HS-5 (cell line): ENCODE measurements around the gene ACOT2.
"Not testable (repeated sequence)": the region's sequence is repeated elsewhere in the genome, so short reads cannot be mapped to it uniquely, and the experiment has no call there.

Source experiments
- DNase-seq: peaks from one replicate; pipeline ENCODE4 v3.0.0-alpha.2; 2012; ENCODE audit warnings: low read depth

The ACOT2 gene

DNA sequence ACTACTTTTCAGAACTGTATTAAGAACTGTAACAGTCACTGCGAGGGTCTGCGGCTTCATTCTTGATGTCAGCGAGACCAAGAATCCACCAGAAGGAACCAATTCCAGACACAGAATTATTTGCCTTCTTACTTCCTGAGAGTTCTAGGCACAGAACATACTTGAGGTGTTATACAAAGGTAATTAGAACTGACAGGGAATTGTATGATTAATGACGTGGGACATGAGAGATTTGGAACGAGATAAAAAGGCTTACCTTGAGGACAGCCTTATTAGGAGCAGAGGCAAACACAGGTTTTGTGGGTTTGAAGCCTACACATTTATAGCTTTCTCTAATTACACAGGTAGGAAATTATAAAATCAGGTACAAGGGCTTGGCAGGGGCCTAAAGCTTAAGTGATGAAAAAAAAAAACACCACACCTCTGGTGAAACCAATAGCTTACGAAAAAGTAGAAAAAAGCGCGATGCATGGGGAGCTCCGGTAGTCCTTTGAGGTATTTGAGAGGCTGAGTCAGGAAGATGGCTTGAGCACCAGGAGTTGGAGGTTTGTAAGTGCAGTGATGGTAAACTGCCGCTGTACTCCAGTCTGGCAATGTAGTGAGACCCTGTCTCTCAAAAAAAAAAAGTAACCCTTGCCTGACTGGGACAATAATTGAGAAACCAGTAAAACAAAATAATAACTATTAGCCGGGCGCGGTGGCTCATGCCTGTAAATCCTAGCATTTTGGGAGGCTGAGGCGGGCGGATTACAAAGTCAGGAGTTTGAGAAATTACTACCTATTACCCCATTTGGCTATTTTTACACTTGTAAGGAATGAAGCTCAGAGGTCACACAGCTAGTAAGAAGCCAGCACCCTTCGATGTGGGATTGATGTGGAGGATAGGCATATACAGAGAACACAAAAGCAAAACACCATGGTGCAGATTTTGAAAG lies 795 bp upstream of the ACOT2 start:
- DNase-seq = no peak

DNA sequence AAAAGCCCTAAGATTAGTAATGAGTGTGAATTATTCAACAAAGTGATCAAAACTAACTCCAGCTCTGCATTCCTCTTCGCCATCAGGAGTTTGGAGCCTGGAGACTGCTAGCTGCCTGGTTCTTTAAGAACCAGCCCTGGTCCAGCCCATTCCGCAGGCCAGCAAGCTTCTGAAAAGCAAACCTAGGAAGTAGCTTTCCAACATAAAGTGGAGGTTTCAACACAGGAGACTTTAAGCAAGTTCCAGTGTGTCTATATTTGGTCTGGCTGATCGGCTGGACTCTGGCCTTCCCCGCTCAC lies 178 bp upstream of the ACOT2 start:
- DNase-seq = not testable (repeated sequence)

DNA sequence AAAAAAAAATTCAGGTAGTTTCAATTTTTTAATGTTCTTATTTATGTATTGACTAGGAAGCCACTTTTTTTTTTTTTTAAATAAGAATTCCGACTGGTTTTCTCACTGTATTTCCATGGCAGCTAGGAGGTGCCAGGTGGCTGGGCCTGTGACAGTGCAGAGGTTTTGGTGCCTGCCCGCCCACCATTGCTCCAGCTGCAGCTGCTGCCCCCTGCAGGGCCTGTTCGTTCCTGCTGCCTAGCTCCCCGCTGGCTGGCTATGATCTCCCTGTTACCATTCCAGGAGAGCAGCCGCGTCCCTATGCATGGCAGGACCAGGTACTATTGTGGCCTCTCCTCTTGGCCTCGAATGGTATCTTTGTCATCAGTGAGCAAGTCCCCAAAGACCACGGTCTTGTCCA lies 1.9 kb downstream of the ACOT2 start:
- DNase-seq = not testable (repeated sequence)

DNA sequence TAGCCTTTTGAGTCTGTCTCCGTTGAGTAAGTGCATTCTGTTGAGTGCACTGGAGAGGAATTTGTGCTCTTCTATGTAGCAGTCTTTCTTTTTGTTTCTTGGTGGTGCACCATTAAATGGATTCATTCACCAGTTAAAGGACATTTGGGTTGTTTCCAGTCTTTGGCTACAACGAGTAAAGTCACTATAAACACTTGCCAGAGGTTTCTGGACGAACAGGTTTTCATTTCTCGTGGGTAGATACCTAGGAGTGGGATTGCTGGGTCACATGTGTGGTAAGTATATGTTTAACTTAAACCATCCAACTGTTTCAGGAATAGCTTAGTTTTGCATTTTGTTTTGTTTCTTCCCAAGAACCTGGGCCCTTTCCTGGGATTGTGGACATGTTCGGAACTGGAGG lies 4.0 kb downstream of the ACOT2 start:
- DNase-seq = not testable (repeated sequence)

DNA sequence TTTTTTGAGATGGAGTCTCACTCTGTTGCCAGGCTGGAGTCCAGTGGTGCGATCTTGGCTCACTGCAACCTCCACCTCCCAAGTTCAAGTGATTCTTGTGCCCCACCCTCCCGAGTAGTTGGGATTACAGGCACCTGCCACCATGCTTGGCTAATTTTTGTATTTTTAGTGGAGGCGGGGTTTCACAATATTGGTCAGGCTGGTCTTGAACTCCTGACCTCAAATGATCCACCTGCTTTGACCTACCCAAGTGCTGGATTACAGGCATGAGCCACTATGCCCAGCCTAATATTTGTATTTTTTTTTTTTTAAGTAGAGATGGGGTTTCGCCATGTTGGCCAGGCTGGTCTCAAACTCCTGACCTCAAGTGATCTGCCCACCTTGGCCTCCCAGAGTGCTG lies 4.7 kb downstream of the ACOT2 start:
- not testable (repeated sequence) for DNase-seq

DNA sequence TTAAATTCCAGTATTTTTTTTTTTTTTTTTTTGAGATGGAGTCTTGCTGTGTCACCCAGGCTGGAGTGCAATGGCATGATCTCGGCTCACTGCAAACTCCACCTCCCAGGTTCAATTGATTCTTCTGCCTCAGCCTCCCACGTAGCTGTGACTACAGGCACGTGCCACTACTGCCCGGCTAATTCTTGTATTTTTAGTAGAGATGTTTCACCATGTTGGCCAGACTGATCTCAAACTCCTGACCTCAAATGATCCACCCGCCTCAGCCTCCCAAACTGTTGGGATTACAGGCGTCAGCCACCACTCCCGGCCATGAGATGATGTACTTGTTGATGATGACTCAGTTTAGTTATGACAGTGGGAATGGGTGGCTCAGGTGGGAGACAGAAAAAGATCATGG lies 5.2 kb downstream of the ACOT2 start:
- not testable (repeated sequence) for DNase-seq

DNA sequence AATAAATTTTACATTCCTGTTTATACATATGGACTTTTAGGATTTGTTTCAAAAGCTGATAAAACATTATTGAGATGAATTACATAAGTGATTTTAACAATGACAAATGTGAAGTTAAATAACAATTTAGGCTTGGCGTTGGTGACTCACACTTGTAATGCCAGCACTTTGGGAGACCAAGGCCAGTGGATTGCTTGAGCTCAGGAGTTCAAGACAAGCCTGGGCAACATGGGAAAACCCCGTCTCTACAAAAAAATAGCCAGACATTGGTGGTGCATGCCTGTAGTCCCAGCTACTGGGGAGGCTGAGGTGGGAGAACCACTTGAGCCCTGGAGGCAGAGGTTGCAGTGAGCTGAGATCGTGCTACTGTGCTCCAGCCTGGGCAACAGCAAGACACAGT lies 7.4 kb downstream of the ACOT2 start:
- no peak for DNase-seq

DNA sequence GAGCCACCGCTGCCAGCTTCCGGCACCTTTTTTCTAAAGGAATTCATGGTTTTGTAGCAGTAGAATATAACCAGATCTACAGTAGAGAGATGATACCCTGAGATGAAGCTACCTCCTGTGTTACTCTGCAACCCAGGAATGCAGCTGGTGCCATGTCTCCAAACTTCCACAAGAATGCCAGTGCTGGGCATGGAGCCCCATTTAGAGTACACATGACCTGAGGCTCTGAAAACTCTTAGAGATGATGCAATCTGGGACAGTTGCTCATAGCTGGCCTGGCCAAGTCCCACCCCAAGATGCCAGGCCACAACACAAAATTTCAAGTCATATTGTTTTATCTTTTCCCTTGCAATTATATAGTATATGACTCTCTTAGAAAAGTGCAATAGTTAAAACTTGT lies 8.2 kb downstream of the ACOT2 start:
- not testable (repeated sequence) for DNase-seq

DNA sequence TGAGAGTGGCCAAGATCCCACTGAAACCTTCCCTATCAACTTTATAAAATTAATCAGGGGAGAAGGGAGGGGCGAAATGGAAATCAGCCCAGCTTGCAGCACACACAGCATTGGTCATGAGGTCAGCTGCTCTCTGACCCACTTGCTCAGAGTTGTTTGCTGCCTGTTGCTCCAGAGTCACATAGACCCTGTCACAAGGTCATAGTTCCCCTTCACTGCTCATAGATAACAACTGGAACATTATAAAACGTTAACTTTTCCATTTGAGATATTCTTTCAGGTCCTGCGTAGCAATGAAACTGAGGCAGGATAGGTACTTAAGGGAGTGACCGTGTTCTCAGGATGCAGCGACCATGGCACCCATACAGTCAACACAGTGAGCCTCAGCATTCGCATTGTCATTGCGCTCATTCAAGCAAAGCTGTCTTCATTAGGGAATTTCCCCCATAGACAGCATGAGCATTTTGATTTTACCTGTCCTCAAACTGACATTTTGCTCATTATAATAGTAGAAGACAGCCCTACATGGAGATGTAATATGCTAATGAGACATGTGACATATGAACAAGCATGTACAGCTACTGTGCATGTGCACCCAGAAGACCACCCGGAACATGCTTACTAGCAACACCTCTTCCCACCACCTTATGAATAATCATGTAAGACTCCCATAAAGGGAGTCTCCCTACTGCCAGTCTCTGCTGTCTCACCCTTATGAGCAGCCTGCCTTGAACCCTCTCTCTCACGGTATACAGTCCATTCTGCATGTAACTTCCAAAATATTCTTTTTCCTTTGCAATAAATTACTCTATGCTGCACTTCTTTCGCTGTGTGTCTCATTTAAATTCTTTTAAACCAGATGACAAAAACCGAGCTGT lies 13.3 kb downstream of the ACOT2 start:
- DNase-seq = not testable (repeated sequence)

DNA sequence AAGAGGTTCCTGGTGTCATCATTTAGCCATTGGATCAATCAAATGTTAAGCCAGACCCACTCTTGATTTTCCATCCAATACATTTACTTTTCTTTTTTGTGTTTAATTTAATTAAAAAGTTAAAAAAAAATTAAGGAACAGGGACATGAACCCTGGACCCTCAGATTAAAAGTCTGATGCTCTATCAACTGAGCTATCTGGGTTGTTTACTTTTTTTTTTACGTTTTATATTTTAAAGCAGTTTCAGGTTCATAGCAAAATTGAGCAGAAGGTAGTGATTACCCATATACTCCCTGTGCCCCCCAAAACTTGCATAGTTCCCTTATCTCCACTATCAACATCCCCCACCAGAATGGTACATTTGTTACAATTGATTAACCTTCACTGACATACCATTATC lies 19.7 kb downstream of the ACOT2 start:
- no peak for DNase-seq

DNA sequence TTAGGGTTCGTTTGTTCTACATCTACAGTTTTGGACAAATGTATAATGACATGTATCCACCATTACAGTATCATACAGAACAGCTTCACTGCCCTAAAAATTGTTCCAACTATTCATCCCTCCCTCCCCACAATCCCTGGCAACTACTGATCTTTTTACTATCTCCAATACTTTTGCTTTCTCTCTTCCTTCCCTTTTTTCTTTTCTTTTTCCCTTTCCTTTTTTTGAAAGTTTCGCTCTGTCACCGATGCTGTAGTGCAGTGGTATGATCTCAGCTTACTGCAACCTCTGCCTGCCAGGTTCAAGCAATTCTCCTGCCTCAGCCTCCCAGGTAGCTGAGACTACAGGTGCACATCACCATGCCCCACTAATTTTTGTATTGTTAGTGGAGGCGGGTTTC lies 20.1 kb downstream of the ACOT2 start:
- DNase-seq = no peak

DNA sequence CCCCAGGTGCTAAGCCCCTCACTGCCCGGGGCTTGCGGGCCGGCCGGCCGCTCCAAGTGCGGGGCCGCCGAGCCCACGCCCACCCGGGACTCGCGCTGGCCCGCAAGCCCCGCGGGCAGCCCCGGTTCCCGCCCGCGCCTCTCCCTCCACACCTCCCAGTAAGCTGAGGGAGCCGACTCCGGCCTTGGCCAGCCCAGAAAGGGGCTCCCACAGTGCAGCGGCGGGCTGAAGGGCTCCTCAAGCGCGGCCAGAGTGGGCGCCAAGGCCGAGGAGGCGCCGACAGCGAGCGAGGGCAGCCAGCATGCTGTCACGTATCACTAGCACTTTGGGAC lies 21.6 kb downstream of the ACOT2 start:
- not testable (repeated sequence) for DNase-seq

DNA sequence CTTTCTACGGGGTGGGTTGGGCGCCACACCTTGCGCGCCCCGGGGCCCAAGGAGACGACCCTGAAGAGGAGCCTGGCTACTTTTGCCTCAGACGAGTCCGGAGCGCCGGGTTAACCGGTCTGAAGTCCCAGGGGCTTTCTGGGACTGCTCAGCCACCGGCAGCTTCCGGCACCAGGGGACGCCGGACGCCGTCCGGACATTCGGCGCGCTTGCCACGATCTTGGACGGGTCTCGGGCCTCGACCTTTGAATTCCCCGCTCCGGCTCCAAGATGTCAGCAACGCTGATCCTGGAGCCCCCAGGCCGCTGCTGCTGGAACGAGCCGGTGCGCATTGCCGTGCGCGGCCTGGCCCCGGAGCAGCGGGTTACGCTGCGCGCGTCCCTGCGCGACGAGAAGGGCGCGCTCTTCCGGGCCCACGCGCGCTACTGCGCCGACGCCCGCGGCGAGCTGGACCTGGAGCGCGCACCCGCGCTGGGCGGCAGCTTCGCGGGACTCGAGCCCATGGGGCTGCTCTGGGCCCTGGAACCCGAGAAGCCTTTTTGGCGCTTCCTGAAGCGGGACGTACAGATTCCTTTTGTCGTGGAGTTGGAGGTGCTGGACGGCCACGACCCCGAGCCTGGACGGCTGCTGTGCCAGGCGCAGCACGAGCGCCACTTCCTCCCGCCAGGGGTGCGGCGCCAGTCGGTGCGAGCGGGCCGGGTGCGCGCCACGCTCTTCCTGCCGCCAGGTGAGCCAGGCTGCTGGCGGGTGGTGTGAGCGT lies 22.9 kb downstream of the ACOT2 start, which contains the start of gene ACOT4:
TSS of gene ACOT4 (plus strand) at position 184 of the 760 bp plus-strand sequence. CDS start at position 271, 87 bp downstream.
- no peak for DNase-seq

DNA sequence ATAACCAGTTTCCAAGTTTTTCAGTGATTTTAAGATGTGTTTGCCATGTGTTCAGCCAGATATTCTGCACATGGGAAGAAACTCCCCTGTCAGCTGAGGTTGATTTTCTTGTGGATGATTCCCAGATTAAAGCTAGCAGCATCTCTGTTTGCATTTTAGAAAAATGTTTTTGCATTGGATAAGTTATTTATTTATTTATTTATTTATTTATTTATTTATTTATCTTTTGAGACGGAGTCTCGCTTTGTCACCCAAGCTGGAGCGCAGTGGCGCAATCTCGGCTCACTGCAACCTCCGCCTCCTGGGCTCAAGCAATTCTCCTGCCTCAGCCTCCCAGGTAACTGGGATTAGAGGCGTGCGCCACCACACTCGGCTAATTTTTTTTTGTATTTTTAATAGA lies 25.5 kb downstream of the ACOT2 start:
- DNase-seq = no peak

DNA sequence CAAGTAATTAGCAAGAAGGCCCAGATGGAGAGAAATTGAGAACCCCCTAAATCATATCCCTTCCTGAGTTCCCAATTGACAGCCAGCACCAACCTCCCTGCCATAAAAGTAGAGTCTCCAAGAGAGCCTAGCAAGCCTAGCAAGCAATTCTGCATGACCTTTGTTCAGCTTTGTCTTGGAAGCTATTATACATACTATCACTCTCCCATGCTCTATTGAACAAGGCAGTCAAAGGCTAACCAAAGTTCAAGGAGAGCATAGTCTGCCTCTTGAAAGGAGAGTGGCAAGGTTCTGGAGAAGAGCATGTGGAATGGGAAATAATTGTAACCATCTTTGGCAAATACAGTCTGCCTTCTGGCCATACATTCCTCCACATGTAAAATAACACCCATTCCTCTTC lies 30.5 kb downstream of the ACOT2 start:
- no peak for DNase-seq

DNA sequence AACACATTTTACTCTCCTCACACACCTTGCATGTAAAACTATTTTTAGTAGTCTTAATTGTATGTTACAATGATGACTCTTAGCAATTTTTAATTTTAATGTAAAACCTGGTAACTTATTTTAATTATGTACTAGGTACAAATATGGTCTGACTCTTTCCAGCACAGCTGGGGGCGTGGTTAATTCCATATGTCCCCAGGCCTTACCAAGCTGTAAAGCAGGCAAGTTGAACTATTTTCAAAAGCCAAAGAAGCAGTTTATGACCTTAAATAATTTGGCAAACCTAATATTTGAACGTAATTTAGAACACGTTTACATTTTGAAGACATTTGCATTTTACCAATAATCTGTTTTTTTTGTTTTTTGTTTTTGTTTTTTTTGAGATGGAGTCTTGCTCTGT lies 34.0 kb downstream of the ACOT2 start:
- no peak for DNase-seq

DNA sequence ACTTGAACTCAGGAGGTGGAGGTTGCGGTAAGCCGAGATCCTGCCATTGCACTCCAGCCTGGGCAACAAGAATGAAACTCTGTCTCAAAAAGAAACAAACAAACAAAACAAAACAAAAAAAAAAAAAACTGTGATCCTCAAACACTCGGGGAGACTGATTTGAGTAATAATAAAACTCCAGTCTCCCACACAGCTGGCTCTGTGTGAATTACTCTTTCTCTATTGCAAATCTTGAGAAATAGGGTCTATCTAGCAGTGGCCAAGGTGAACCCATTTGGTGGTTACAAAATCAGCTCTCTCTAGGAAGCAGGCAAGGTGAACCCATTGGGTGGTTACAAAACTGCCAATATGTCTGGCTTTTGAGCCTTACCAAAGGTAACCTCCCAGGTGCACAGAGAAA lies 37.3 kb downstream of the ACOT2 start:
- DNase-seq = no peak

DNA sequence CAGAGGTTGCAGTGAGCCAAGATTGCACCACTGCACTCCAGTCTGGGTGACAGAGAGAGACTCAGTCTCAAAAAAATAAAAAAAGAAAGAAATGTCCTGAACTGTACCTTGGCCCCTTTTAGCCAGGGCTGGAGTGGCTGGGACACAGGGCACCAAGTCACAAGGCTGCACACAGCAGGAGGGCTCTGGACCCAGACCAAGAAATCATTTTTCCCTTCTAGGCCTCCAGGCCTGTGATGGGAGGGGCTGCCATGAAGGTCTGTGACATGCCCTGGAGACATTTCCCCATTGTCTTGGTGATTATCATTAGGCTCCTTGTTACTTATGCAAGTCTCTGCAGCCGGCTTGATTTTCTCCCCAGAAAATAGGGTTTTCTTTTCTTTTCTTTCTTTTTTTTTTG lies 38.2 kb downstream of the ACOT2 start:
- no peak for DNase-seq

DNA sequence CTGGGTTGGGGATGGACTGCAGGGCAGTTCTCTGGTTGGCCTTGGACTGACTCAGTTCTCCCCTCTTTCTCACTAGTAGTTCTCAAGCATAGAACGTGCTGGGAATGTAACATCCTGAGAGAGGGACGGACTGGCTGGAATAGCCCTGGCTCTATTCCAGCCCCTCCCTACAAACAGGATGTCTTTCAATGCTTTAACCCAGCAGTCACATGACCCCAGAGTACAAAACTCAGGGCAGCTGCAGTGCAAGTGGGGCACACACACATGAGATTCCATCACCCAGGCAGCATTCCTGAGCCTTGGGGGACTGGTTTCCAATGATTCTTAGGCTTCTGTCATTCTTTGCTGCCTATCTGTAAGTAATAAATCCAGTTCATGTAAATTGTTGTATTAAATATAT lies 41.7 kb downstream of the ACOT2 start:
- no peak for DNase-seq

DNA sequence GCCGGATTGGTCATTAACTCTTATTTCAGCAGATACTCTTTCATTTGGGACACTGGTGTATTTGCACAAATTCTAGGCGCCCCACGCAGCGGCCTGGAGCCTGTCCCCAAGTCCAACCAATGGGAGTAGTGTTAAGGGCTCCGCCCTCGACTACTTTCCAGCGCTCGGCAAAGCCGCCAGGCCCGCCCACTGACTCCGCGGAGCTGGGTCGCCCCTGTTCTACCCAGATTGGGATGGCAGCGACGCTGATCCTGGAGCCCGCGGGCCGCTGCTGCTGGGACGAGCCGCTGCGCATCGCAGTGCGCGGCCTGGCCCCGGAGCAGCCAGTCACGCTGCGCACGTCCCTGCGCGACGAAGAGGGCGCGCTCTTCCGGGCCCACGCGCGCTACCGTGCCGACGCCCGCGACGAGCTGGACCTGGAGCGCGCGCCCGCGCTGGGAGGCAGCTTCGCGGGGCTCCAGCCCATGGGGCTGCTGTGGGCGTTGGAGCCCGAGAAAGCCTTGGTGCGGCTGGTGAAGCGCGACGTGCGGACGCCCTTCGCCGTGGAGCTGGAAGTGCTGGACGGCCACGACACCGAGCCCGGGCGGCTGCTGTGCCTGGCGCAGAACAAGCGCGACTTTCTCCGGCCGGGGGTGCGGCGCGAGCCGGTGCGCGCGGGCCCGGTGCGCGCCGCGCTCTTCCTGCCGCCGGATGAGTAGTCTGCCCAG lies 43.5 kb downstream of the ACOT2 start, which contains the start of gene ACOT6:
TSS of gene ACOT6 (plus strand) at position 179 of the 707 bp plus-strand sequence. CDS start at position 234, 55 bp downstream.
- peak; percentile 35 for DNase-seq

DNA sequence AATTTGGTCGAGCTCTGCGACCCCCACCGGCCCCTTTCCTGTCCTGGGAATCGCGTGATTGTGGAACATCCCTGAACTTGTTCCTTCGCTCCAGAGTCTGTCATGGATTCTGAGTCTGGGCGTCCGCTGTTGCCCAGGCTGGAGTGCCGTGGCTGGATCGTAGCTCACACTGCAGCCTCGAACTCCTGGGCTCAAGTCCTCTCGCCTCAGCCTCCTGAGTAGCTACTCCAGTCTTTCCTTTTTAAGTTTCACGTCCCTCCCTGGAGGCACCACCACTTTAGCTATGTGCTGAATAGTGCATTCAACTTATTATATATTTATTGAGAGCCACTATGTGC lies 44.0 kb downstream of the ACOT2 start:
- DNase-seq = no peak
